ENCODE measurements around the gene CCNY.
"Not testable (repeated sequence)": the region's sequence is repeated elsewhere in the genome, so short reads cannot be mapped to it uniquely, and the experiment has no call there.

The CCNY gene

DNA sequence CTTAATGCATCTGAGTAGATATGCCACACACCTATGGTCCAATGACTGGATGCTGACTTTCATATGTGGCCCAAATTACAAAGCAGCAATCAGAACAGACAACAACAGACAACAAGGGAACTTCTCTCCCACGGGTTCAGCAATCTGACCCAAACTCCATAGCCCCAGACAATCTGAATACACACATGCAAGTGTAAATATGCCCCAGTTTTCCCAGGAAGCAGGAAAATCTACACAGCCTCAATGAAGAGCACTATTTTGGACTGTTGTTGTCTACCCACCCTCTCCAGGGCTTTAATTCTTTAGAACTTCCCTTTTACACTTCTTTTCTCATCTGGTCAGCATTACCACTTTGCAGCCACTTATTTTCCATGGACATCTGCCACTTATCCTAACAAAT is 2.0 kb upstream of the CCNY start:
- DNase-seq (ENCODE audit: low spot score): no peak

DNA sequence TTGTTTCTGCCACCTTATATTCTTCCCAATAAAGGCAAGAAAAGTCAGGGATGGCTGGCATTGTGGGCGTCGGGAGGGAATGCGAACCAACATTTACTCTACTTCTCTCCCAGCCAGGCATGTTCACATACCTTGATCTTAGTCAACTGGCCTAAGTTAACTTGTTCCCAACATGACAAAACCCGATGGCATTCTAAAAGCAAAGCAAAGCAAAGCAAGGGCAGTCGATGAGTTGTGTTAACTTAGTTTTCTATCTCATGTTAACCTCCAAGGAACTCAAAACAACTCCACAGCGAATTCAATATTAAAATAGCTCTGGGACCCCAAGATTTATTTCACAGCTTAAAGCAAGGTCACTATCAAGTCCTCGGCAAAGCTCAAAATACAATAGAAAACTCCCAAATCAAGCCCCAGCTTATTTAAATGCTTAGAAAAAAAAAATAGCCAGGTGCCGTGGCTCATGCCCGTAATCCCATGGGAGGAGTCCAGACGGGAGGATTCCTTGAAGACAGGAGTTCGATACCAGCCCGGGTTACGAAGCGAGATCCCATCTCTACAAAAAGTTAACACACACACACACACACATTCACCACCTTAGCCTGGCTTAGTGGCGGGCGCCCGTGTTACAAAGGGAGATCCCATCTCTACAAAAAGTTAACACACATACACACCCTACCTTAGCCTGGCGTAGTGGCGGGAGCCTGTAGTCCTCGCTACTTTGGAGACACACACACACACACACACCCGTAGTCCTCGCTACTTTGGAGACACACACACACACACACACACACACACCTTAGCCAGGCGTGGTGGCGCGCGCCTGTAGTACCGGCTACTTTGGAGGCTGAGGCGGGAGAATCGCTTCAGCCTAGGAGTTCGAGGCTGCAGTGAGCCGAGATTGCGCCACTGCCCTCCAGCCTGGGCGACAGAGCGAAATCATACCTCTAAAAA is 901 bp upstream of the CCNY start:
- DNase-seq (ENCODE audit: low spot score): no peak

DNA sequence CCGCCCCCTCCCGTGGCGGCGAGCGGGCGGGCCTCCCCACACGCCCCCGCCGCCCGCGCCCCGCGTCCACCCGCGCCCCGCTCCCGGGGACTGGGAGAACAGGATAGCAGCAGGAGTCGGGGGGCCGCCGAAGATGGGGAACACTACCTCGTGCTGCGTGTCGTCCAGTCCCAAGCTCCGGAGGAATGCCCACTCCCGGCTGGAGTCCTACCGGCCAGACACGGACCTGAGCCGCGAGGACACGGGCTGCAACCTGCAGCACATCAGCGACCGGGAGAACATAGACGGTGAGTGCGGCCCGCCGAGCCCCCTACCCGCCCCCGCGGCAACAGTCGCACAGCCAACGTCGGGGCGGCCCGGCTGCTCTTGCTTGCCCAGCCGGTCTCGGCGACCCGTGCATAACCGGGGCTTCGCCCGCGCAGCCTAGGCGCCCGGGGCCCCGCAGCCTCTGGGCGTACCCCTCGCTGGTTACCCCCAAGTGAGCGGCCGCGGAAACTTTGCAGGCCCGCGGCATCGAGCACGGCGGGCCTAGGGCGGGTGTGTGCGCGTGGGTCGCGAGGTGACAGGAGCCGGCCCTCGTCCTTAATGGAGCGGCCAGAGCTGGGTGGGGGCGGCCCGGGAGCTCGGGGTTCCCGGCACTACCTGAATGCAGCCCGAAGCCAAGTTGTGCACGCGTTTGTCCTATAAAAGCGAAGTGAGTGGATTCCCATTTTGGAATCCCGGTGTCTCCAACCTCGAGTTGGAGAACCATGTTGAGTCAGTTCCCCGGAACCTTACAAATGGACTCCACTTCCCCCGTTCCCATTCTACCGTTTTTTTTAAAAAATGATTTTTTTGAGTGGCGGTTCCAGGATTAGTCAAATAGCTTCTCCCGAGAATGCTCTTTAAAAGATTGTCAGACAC is 863 bp downstream of the CCNY start:
- no peak for DNase-seq (ENCODE audit: low spot score)

DNA sequence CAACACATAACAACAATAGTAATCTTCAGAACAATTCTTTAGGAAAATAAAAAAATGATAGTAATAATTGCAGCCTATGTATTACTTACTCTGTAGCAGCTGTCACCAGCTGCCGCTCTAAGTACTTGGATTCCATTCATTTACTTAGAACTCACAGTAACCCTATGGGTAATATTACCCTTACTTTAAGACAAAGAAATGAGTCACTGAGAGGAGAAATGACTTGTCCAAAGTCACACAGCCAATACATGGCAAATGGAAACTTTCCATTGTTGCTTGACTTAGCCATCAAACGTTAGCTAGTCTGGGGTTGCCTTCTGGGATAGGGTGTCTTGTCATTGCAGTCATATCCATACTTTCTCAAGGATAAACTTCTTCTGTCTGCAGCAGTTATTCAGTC is 3.6 kb downstream of the CCNY start:
- DNase-seq (ENCODE audit: low spot score): no peak

DNA sequence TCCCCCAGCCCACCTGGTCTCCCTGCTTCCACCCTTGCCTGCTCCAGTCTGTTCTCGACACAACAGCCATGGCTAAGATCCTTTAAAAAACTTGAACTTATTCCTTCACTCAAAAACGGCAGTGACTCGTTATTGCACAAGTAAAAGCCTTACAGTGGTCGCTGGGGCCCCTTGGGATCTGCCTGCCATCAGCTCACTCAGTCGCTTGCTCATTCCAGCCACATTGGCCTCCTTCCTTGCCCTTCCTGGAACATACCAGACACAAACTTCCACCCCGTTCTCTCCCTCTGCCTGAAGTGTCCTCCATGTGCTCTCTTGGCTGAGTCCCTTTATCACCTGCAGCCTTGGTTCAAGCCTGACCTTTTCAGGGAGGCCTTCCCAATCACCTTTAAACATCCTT is 4.7 kb downstream of the CCNY start:
- DNase-seq (ENCODE audit: low spot score): no peak

DNA sequence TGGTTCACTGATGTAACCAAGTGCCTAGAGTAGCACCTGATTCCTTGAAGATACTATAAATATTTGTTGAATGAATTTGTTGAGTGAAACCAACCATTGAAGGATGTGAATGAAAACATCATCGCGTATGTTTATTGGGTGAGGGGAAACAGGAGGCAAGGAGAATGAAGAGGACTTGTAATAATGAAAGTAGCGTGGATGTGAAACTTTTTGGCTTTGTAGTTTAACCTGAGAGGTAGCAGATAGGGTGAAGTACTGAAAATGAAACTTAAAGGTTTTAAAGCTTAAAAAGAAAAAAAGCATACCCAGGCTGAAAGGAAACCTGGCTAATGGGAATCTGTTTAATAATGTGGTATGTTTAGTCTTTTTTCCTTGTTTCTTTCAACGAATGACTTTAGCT is 5.2 kb downstream of the CCNY start:
- DNase-seq (ENCODE audit: low spot score): no peak

DNA sequence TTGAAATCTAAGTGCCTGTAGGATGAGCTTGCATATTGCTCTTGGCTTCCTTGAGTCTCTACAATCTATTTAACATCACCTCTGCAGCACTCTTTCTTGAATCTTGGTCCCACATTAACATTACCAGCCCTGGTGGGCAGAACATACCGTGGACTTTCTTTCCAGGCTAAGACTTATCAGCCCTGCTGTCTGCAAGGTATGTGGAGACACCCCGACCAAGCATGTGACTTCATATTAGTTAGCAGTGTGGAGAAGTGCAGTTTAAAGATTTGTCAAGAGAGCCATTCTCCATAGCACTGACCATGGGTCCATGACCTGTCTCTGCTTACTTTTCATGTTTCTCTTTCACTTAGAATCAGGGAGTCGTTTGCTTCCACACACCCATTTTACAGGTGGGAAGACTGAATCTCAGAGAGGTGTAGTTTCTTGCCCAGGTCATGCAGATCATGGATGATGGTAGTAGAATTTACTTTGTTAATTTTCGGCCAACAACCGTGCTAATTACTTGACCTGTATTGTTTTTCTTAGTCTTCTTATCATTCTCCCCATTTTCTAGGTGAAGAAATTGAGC is 6.0 kb downstream of the CCNY start:
- DNase-seq (ENCODE audit: low spot score): no peak

DNA sequence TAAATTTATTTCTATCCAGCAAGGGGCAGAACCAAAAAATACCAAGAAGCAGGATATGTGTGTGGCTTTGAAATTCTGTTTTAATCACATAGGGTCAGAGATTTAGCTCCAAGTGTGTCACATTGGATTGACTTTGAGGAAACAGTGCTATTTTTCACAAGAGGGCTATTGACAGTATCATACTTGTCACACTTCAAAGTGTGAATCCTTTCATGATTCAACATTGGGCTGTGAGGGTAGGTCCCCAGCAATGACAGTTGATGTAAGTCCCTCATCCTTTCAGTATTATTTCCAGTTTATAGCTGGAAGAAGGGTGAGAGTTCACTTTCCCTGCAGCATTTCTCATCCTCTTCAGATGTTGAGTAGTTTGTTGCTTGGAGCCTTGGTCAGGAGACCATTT is 7.4 kb downstream of the CCNY start:
- no peak for DNase-seq (ENCODE audit: low spot score)

DNA sequence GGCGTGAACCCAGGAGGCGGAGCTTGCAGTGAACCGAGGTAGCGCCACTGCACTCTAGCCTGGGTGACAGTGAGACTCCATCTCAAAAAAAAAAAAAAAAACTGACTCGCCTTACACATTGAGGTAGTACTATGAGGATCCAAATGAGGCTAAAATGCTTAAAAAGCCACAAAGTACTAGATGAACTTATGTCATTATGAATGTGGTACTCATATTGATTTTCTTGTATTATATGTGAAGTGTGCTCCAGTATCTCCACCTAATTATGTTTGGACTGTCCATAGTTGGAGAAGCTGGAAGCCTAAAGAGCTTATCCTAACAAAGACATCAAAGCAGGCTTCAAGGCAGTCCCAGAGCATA is 9.1 kb downstream of the CCNY start:
- DNase-seq (ENCODE audit: low spot score): no peak

DNA sequence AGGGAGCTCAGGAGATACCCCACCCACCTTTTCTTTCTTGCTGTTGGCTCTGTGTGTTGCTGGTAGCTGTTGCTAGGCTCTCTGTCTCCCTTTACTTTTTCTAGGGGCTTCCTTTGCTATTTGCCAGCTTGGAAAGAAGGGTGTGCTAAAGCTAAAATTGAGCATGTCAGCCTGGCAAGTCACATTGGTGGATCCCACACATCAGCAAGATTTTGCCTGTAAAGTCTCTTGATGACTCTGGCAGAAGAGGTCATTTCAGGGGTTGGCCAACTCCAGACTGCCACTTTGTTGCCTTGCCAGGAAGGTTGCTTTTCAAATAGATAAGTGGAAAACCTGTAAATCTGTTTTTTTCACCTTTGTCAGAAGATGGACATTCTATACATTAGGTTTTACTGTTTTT is 9.9 kb downstream of the CCNY start:
- DNase-seq (ENCODE audit: low spot score): no peak

DNA sequence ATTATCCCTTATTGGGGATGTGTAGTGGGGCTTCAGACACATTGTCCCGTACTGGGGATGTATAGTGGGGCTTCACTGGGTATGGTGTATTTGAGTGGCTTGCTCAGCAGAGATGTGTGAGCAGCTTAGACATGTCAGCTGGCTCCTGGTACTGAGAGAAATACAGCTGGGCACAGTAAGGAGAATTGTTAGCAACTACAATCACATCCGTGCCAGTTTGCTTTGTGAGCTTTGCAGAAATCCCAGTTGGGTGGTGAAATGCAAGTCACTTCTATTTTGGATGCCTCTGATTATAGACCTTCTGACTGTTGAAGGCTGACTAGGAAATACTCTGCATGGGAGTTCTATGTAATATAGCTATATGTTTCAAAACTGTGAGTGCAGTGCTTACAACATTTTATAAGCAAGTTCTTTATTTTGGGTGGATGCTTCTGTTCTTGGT is 10.8 kb downstream of the CCNY start:
- DNase-seq (ENCODE audit: low spot score): no peak

DNA sequence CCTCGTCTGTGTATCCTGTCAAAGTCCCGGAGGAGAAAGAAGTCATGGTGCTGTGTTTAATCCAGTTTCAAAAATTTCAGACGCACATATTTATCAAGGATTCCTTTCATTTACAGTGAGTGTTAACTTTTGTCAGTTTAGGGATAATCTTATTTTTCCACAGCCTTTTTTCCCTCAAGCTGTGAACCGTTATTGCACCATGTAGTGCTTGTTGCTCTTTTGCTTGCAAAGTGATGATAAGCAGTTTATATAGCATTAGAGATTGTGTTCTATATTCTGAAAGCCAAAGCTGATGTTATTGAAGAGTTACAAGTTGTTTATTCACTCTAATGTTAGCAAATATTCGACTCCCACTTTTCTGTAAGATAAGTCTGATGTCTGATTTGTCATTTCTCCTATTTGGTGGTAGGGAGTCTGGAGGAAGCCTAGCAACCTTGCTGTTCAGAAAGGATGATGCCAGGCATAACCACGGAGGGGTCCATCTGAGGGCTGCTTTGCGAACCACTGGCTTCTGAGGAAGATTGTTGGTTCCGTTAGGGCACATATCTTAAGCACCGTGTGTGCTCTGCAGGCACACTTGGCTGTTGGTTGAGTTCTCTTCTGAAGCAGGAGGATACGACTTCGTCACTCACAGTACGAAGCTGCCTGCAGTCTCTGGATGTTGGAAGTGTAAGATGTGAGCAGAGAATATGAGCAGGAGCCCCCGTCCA is 11.7 kb downstream of the CCNY start:
- DNase-seq (ENCODE audit: low spot score): no peak

DNA sequence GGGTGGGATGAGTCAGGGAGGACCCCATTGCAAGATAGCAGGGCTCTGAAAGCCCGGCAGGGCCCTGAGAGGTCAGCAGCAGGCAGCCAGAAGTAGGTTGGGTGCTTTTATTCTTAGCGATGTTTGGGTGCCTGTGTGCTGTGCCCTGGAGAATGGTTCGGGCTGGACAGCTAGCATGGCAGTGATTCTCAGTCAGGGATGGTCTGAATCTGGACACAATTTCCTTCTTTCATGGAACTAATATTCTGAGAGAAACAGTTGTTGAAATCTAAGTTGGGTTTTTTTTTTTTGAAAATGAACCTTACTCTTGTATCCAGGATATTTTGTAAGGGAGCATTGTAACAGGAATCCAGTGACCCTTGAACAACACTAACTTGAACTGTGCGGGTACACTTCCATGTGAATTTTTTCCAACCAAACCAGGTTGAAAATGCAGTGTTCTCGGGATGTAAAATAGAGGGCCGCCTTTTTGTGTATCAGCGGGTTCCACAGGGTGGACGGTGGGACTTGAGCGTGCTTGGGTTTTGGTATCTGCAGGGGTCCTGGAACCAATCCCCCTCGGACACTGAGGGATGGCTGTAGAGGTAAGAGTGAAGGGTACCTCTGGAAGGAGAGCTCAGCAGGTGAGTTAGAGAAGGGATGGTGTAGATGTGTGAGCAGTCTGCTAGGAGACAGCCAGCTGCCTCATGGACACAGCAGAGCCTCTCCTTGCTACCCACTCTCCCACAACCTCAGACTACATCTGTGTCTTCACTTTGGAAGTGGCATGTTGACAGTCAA is 12.5 kb downstream of the CCNY start:
- DNase-seq (ENCODE audit: low spot score): no peak

DNA sequence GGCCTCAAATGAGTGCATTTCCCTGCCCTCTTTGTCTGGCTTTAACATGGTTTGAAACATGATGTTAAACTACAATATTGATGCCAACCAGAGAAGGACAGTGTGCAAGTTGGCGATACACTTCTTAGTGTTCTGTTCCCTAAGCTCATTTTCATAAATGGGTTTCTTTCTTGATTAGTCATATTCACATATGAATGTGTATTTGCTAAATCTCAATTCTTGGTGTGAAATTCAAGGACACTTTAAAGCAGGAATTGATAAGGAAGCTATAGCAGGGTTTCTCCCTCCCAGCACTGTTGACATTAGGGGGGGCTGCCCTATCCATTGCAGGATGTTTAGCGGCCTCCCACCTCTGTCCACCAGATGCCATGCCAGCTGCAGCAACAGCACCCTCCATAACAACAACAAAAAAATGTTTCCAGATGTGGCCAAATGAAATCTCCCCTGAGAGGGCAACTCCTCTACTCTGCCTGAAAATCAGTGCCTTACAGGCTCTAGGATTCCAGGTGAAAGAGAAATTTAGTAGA is 13.1 kb downstream of the CCNY start:
- DNase-seq (ENCODE audit: low spot score): no peak

DNA sequence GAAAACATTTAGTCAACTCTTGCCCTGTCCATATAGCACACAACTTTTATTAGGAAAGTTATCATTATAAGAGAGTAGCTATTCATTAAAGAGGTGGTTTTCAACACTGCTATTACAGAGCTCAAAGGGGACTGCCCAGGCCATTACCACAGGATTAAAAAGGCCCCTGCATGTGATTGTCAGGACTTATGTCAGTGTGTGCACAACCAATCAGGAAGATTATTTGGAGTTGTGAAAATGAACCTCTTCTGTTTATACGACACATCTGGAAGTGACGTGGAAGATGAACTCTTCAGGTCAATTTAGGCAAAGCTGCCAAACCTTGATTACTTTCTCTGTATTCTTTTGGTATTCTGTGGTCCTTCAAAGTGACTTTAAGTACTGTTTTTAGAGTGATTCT is 14.7 kb downstream of the CCNY start:
- DNase-seq (ENCODE audit: low spot score): no peak

DNA sequence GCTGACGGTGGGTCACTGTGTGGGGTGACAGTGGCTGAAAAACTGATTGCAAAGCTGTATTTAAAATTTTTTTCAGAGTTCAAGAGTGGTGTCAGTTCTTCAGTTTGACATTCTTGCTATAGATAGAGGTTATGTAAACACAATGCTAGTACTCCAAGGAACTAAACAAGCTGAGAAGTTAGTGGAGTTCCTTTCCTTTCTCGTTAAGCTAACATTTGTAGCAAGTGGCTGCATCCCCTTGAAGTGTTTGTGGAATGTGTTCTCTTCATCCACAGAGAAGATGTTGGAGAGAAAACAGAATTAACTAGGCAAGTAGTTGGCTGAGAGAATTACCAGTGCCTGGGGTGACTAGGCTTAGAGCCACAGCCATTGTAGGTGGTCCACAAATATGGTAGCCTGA is 15.8 kb downstream of the CCNY start:
- no peak for DNase-seq (ENCODE audit: low spot score)

DNA sequence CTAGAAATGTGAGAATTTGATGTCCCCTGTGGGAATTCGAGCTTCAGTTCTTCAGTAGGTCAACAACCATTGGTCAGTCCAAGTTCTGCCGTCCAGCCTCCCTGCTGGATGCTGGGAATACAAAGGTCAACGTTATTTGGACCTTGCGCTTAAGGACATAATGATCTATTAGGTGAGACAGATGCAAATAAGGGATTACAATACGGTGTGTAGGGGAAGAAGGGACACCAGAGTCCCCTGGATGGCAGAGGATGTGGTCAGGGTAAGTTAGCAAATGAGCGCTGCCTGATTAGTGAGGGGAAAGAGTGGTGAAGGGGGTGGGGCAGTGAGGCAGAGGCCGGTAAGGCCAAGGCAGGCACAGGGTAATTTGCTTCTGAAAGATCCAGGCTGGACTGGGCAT is 16.2 kb downstream of the CCNY start:
- DNase-seq (ENCODE audit: low spot score): no peak

DNA sequence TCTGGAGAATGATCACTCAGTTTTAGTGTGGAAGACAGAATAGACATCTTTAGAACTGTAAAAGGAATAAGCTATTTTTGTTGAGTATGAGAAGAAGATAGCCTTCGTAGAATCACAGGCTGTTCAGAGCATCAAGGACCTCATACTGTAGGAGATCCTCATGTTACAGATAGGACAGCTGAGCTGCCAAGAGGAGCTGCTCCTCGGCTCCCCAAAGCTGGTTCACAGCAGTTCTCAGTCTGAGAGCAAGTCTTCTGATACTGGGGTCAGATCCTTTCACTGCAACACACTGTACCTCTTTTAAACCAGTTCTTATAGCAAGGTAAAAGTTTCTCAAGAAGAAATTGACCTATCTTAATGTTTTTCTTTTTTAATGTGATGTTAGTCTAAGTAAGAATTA is 17.1 kb downstream of the CCNY start:
- no peak for DNase-seq (ENCODE audit: low spot score)

DNA sequence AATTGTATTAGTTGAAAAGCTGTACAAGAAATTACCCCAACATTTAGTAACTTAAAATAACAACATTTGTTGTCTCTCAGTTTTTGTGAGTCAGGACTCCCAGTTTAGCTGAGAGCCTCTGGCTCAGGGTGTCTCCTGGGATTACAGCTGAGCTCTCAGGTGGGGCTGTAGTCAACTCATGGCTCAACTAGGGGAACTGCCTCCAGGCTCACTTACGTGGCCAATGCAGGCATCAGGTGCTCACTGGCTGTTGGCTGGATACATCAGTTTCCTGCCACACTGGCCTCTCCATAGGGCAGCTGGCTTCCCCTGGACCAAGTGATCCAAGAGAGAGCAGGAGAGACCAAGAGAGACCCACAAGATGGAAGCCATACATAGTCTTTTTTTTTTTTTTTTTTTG is 17.5 kb downstream of the CCNY start:
- DNase-seq (ENCODE audit: low spot score): no peak

DNA sequence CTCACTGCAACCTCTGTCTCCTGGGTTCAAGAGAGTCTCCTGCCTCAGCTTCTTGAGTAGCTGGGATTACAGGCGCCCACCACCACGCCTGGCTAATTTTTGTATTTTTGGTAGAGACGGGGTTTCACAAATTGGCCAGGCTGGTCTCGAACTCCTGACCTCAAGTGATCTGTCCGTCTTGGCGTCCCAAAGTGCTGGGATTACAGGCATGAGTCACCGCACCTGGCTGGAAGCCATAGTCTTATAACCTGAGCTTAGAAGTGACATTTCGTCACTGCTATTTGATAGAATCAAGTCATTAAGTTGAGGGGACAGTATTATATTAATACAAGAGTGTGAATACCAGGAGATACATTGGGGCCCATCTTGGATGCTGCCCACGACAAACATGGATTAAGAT is 17.9 kb downstream of the CCNY start:
- DNase-seq (ENCODE audit: low spot score): not testable (repeated sequence)
